OCI-LY1 (cell line): ENCODE measurements around the gene DMKN.

Source experiments
- H2AFZ ChIP-seq: fragments of 200-600 bp; sonication (generic), shearing (Covaris generic); 2 replicates; pipeline ENCODE4 v1.6.0; 2014; ENCODE audit warnings: antibody characterized with exemption, mild to moderate bottlenecking, low read length
- H3F3A ChIP-seq: fragments of 200-600 bp; sonication (generic), shearing (Covaris generic); 2 replicates; pipeline ENCODE4 v1.6.0; 2014; ENCODE audit warnings: mild to moderate bottlenecking, antibody characterized with exemption, low read length, moderate library complexity; ENCODE audit not compliant: insufficient read depth
- H3K27ac ChIP-seq: fragments of 200-600 bp; sonication (generic); 2 replicates; pipeline ENCODE4 v1.5.1; 2014; ENCODE audit warnings: low read length, mixed run types, mild to moderate bottlenecking, low read depth; ENCODE audit not compliant: poor library complexity, severe bottlenecking
- H3K27me3 ChIP-seq: fragments of 200-600 bp; sonication (generic); 2 replicates; pipeline ENCODE4 v1.6.0; 2014; ENCODE audit warnings: antibody characterized with exemption, mild to moderate bottlenecking, low read length, moderate library complexity; ENCODE audit not compliant: insufficient read depth
- H3K36me3 ChIP-seq: fragments of 200-600 bp; sonication (generic); 2 replicates; pipeline ENCODE4 v1.6.1; 2014; ENCODE audit warnings: mild to moderate bottlenecking, antibody characterized with exemption, low read length, moderate library complexity, mixed read lengths; ENCODE audit not compliant: insufficient read depth
- H3K4me1 ChIP-seq: fragments of 200-600 bp; sonication (generic); 2 replicates; pipeline ENCODE4 v1.5.1; 2014; ENCODE audit warnings: mild to moderate bottlenecking, low read length, moderate library complexity; ENCODE audit not compliant: insufficient read depth, severe bottlenecking
- H3K4me2 ChIP-seq: fragments of 200-600 bp; sonication (generic), shearing (Covaris generic); 2 replicates; pipeline ENCODE4 v1.6.1; 2014; ENCODE audit warnings: low read length
- H3K4me3 ChIP-seq: fragments of 200-600 bp; sonication (generic); 2 replicates; pipeline ENCODE4 v1.5.1; 2014; ENCODE audit warnings: low read length, low read depth, mild to moderate bottlenecking, mixed read lengths; ENCODE audit not compliant: poor library complexity, severe bottlenecking
- H3K79me2 ChIP-seq: fragments of 200-600 bp; shearing (Covaris generic); 2 replicates; pipeline ENCODE4 v1.6.1; 2016; ENCODE audit warnings: mixed run types, low read length, mixed read lengths; ENCODE audit not compliant: insufficient read depth
- H3K9ac ChIP-seq: fragments of 200-600 bp; sonication (generic), shearing (Covaris generic); 2 replicates; pipeline ENCODE4 v1.6.1; 2014; ENCODE audit warnings: mild to moderate bottlenecking, low read length, mixed read lengths
- H3K9me2 ChIP-seq: fragments of 200-600 bp; sonication (generic), shearing (Covaris generic); 2 replicates; pipeline ENCODE4 v1.6.1; 2014; ENCODE audit warnings: low read depth, mild to moderate bottlenecking, low read length, mixed read lengths
- H3K9me3 ChIP-seq: fragments of 200-600 bp; shearing (Covaris generic); 2 replicates; pipeline ENCODE4 v1.6.1; 2014; ENCODE audit warnings: low read length, mixed read lengths
- H4K20me1 ChIP-seq: fragments of 200-600 bp; sonication (generic), shearing (Covaris generic); 2 replicates; pipeline ENCODE4 v1.6.0; 2016; ENCODE audit warnings: mild to moderate bottlenecking, low read length; ENCODE audit not compliant: insufficient read depth
- EZH2 ChIP-seq: fragments of 200-600 bp; sonication (generic), shearing (Covaris generic); IDR thresholded peaks from 2 replicates; pipeline ENCODE4 v1.8.0; 2017; ENCODE audit warnings: borderline replicate concordance, mixed run types, mild to moderate bottlenecking, antibody characterized with exemption, low read length, moderate library complexity, mixed read lengths
- TF ChIP-seq, protein P1 (sequence below): fragments of 200-600 bp; sonication (generic), shearing (Covaris generic); IDR thresholded peaks from 2 replicates; pipeline ENCODE4 v1.5.1; 2017; ENCODE audit warnings: mild to moderate bottlenecking, antibody characterized with exemption, low read length, moderate library complexity, mixed read lengths

Gene DMKN

GRCh38 chr19:35559781-35560180, 46.3 kb upstream of the DMKN start:
- no peak overlapping the region for H3K27ac ChIP-seq
- TF ChIP-seq, protein P1, sequence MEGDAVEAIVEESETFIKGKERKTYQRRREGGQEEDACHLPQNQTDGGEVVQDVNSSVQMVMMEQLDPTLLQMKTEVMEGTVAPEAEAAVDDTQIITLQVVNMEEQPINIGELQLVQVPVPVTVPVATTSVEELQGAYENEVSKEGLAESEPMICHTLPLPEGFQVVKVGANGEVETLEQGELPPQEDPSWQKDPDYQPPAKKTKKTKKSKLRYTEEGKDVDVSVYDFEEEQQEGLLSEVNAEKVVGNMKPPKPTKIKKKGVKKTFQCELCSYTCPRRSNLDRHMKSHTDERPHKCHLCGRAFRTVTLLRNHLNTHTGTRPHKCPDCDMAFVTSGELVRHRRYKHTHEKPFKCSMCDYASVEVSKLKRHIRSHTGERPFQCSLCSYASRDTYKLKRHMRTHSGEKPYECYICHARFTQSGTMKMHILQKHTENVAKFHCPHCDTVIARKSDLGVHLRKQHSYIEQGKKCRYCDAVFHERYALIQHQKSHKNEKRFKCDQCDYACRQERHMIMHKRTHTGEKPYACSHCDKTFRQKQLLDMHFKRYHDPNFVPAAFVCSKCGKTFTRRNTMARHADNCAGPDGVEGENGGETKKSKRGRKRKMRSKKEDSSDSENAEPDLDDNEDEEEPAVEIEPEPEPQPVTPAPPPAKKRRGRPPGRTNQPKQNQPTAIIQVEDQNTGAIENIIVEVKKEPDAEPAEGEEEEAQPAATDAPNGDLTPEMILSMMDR, result no peak
- TF ChIP-seq EZH2, result no peak
- no peaks in the 10 kb centered on the region for H3K9me3 ChIP-seq
- no peak overlapping the region for H3K9ac ChIP-seq
- H3K4me1 ChIP-seq, result peaks cover 11% of the 10 kb centered on the region
- H2AFZ ChIP-seq, result no peak overlapping the region
- no peaks in the 10 kb centered on the region; the same call in none of the 2 replicates for H3K27me3 ChIP-seq
- H3K4me2 ChIP-seq, result no peak overlapping the region
- no peaks in the 10 kb centered on the region for H3K79me2 ChIP-seq
- no peaks in the 10 kb centered on the region for H3K9me2 ChIP-seq
- no peaks in the 10 kb centered on the region for H3F3A ChIP-seq
- no peaks in the 10 kb centered on the region for H4K20me1 ChIP-seq
- no peak overlapping the region for H3K4me3 ChIP-seq
- no peaks in the 10 kb centered on the region for H3K36me3 ChIP-seq

DNA sequence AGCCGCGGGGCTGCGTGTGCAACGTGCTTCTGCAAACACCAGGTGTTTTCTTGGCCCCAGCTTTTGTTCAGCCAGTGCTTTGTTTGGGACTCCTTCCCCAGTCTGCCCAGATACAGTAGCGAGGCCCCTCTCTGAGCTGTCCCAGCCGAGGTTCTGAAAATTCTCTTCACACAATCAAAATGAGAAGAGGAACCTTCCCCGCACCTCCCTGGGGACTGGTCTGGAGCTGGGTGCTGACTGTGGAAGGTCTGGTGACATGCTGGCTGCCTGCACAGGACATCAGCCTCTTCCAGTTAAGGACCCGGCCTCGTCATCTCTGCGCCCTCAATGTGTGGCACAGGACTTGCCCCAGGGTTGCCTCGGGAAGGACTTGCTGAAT, 45.8 kb upstream of the DMKN start:
- Histone ChIP-seq H3K9me3 (no peaks in the 10 kb centered on the region), H3K4me3 (no peak overlapping the region), H3F3A (no peaks in the 10 kb centered on the region), H3K9ac (no peak overlapping the region), H3K27ac (no peak overlapping the region), H3K36me3 (no peaks in the 10 kb centered on the region), H4K20me1 (no peaks in the 10 kb centered on the region), H3K79me2 (no peaks in the 10 kb centered on the region), H3K4me1 (peaks cover 11% of the 10 kb centered on the region), H3K4me2 (no peak overlapping the region), H3K9me2 (no peaks in the 10 kb centered on the region), H3K27me3 (no peaks in the 10 kb centered on the region; the same call in none of the 2 replicates), H2AFZ (no peak overlapping the region)
- TF ChIP-seq EZH2, result no peak
- TF ChIP-seq, protein P1, result no peak

- Histone ChIP-seq H3K4me1 (peaks cover 11% of the 10 kb centered on the region), H3F3A (no peaks in the 10 kb centered on the region), H3K79me2 (no peaks in the 10 kb centered on the region), H3K9me3 (no peaks in the 10 kb centered on the region), H2AFZ (no peak overlapping the region), H3K4me2 (peak overlapping the region; percentile 53; the same call in 1 of the 2 replicates), H3K9me2 (no peaks in the 10 kb centered on the region), H3K27me3 (no peaks in the 10 kb centered on the region; the same call in none of the 2 replicates), H3K9ac (no peak overlapping the region), H3K27ac (no peak overlapping the region), H3K4me3 (no peak overlapping the region), H4K20me1 (no peaks in the 10 kb centered on the region), H3K36me3 (no peaks in the 10 kb centered on the region)
- TF ChIP-seq EZH2, result no peak
- TF ChIP-seq, protein P1, result no peak
Observed at GRCh38 chr19:35558400-35559280, 45.2 kb upstream of the DMKN start.
